Mononuclear cell (primary cell): ENCODE measurements around the gene MCMBP. TPM values are rescaled to one million over a fixed set of nuclear protein-coding genes. Genes with fewer than 3 reads are reported as not detected.
A peak's percentile ranks its signal among the peaks of the same experiment; 100 is the strongest.
"Not testable (repeated sequence)": the region's sequence is repeated elsewhere in the genome, so short reads cannot be mapped to it uniquely, and the experiment has no call there.

Experiments
- H3K27me3 ChIP-seq: 2 replicates; pipeline ENCODE4 v1.6.0; 2011; ENCODE audit warnings: low read length, control low read depth; ENCODE audit not compliant: insufficient read depth
- H3K4me1 ChIP-seq: 2 replicates; pipeline ENCODE4 v1.5.1; 2011; ENCODE audit warnings: mild to moderate bottlenecking, low read length, control low read depth; ENCODE audit not compliant: insufficient read depth
- H3K4me3 ChIP-seq: 2 replicates; pipeline ENCODE4 v1.5.1; 2011; ENCODE audit warnings: mild to moderate bottlenecking, low read length, moderate library complexity
- H3K9me3 ChIP-seq: 2 replicates; pipeline ENCODE4 v1.5.1; 2011; ENCODE audit warnings: low read depth, mild to moderate bottlenecking, control low read depth, low read length
- total RNA-seq: library from RNA; depleted of rRNA; stranded (reverse); fragments of >200 nt; gene quantifications from one replicate; pipeline ENCODE4 v1.2.3, GENCODE V29; 2012

MCMBP gene
- total RNA-seq, 1 donor, result 29.6 TPM

- peaks cover 42% of the 10 kb centered on the region for H3K4me1 ChIP-seq
Observed at GRCh38 chr10:119892188-119893065, 19.8 kb upstream of the MCMBP start, which contains the start of gene SEC23IP. Gene SEC23IP (plus strand): TSS chr10:119892730. CDS start chr10:119892783, 53 bp downstream.

GRCh38 chr10:119891849-119892187 is 19.2 kb upstream of the MCMBP start:
- H3K4me1 ChIP-seq, result peaks cover 39% of the 10 kb centered on the region
- peak overlapping the region; percentile 84 for H3K4me3 ChIP-seq
- H3K27me3 ChIP-seq, result not testable (repeated sequence)

More at GRCh38 chr10:119892188-119893065, 19.8 kb upstream of the MCMBP start, which contains the start of gene SEC23IP:
- no peaks in the 10 kb centered on the region for H3K9me3 ChIP-seq
- no peaks in the 10 kb centered on the region for H3K27me3 ChIP-seq
- H3K4me3 ChIP-seq, result peak within 1 kb of the TSS; percentile 84

GRCh38 chr10:119890307-119890706 is 17.7 kb upstream of the MCMBP start:
- H3K4me1 ChIP-seq, result peaks cover 25% of the 10 kb centered on the region
- H3K27me3 ChIP-seq, H3K9me3 ChIP-seq, H3K4me3 ChIP-seq: not testable (repeated sequence)

More at GRCh38 chr10:119891849-119892187, 19.2 kb upstream of the MCMBP start:
- not testable (repeated sequence) for H3K9me3 ChIP-seq

- H3K27me3 ChIP-seq, H3K9me3 ChIP-seq, H3K4me3 ChIP-seq: not testable (repeated sequence)
- H3K4me1 ChIP-seq, result peaks cover 24% of the 10 kb centered on the region
Observed at GRCh38 chr10:119889201-119889600, 16.6 kb upstream of the MCMBP start.

- H3K4me3 ChIP-seq, H3K9me3 ChIP-seq, H3K27me3 ChIP-seq: not testable (repeated sequence)
- peaks cover 19% of the 10 kb centered on the region for H3K4me1 ChIP-seq
Observed at GRCh38 chr10:119888715-119889114, 16.1 kb upstream of the MCMBP start.

GRCh38 chr10:119886070-119886469 is 13.4 kb upstream of the MCMBP start:
- H3K9me3 ChIP-seq, H3K27me3 ChIP-seq, H3K4me1 ChIP-seq, H3K4me3 ChIP-seq: not testable (repeated sequence)

GRCh38 chr10:119883901-119884611 is 11.4 kb upstream of the MCMBP start:
- H3K27me3 ChIP-seq, H3K9me3 ChIP-seq, H3K4me3 ChIP-seq, H3K4me1 ChIP-seq: not testable (repeated sequence)

GRCh38 chr10:119878524-119878923 is 5.9 kb upstream of the MCMBP start:
- Histone ChIP-seq H3K4me1 (peaks cover 8% of the 10 kb centered on the region), H3K9me3 (no peaks in the 10 kb centered on the region)

GRCh38 chr10:119872860-119873681 is 428 bp upstream of the MCMBP start:
- Histone ChIP-seq H3K4me3 (peak overlapping the region; percentile 83), H3K9me3 (no peaks in the 10 kb centered on the region), H3K4me1 (peaks cover 47% of the 10 kb centered on the region), H3K27me3 (no peaks in the 10 kb centered on the region)

More at GRCh38 chr10:119878524-119878923, 5.9 kb upstream of the MCMBP start:
- Histone ChIP-seq H3K27me3 (no peaks in the 10 kb centered on the region), H3K4me3 (no peak overlapping the region)

- Histone ChIP-seq H3K9me3 (no peaks in the 10 kb centered on the region), H3K4me1 (peaks cover 56% of the 10 kb centered on the region), H3K27me3 (no peaks in the 10 kb centered on the region), H3K4me3 (peak overlapping the region; percentile 83)
Observed at GRCh38 chr10:119871881-119872609, 598 bp downstream of the MCMBP start.

- H3K4me1 ChIP-seq, result peaks cover 69% of the 10 kb centered on the region
- H3K9me3 ChIP-seq, H3K4me3 ChIP-seq, H3K27me3 ChIP-seq: not testable (repeated sequence)
Observed at GRCh38 chr10:119869398-119869797, 3.2 kb downstream of the MCMBP start.

GRCh38 chr10:119867317-119867716 is 5.3 kb downstream of the MCMBP start:
- peaks cover 59% of the 10 kb centered on the region for H3K4me1 ChIP-seq
- H3K4me3 ChIP-seq, result no peak overlapping the region
- H3K9me3 ChIP-seq, result peaks cover 6% of the 10 kb centered on the region
- H3K27me3 ChIP-seq, result no peaks in the 10 kb centered on the region

- Histone ChIP-seq H3K27me3 (no peaks in the 10 kb centered on the region), H3K4me1 (peaks cover 50% of the 10 kb centered on the region), H3K9me3 (peaks cover 6% of the 10 kb centered on the region), H3K4me3 (no peak overlapping the region)
Observed at GRCh38 chr10:119865699-119866240, 6.9 kb downstream of the MCMBP start.

GRCh38 chr10:119863951-119864565 is 8.6 kb downstream of the MCMBP start:
- H3K4me3 ChIP-seq, result no peak overlapping the region
- H3K4me1 ChIP-seq, result peaks cover 35% of the 10 kb centered on the region
- H3K9me3 ChIP-seq, result peaks cover 6% of the 10 kb centered on the region
- H3K27me3 ChIP-seq, result no peaks in the 10 kb centered on the region
